Kidney (tissue), 14 donors: ENCODE results near the gene PRR5L. TPM values are rescaled to one million over a fixed set of nuclear protein-coding genes. Genes with fewer than 3 reads are reported as not detected.

Source experiments
- DNase-seq, 5 donors: peaks; one replicate each; pipeline ENCODE4 v3.0.0-alpha.2; 2013 to 2020
- FAIRE-seq: peaks from 2 replicates; lab custom pipeline; 2012; peaks lifted over from hg19 to GRCh38; lab: Jason Lieb, UNC
- H3K27ac ChIP-seq, 2 donors: one replicate each; pipeline ENCODE4 v1.7.0; 2013; ENCODE audit warnings: low read depth in 2 of 2, low read length in 2 of 2, inconsistent platforms in 1 of 2
- H3K27me3 ChIP-seq: one replicate; pipeline ENCODE4 v1.7.1; 2013; ENCODE audit warnings: low read length, inconsistent platforms; ENCODE audit not compliant: control insufficient read depth, insufficient read depth
- H3K36me3 ChIP-seq, 3 donors: one replicate each; pipeline versions ENCODE4 v1.7.0 to v1.7.1; 2013; ENCODE audit warnings: low read length in 3 of 3, control low read depth in 1 of 3, inconsistent platforms in 1 of 3; ENCODE audit not compliant: insufficient read depth in 3 of 3, control insufficient read depth in 2 of 3
- H3K4me1 ChIP-seq, 3 donors: one replicate each; pipeline versions ENCODE4 v1.7.0 to v1.7.1; 2013; ENCODE audit warnings: low read length in 3 of 3, inconsistent platforms in 1 of 3, low read depth in 1 of 3; ENCODE audit not compliant: control insufficient read depth in 2 of 3, insufficient read depth in 2 of 3
- H3K4me3 ChIP-seq, 3 donors: one replicate each; pipeline versions ENCODE4 v1.7.0 to v1.8.1; 2013; ENCODE audit warnings: low read length in 3 of 3, control low read depth in 1 of 3, inconsistent platforms in 1 of 3
- H3K9ac ChIP-seq, 3 donors: one replicate each; pipeline versions ENCODE4 v1.7.0 to v1.7.1; 2013; ENCODE audit warnings: low read length in 3 of 3, control low read depth in 1 of 3, inconsistent platforms in 1 of 3
- H3K9me3 ChIP-seq, 3 donors: one replicate each; pipeline versions ENCODE4 v1.7.0 to v1.7.1; 2013; ENCODE audit warnings: low read length in 3 of 3, control low read depth in 1 of 3, inconsistent platforms in 1 of 3; ENCODE audit not compliant: control insufficient read depth in 2 of 3, insufficient read depth in 1 of 3
- CTCF ChIP-seq: IDR thresholded peaks from 3 replicates; pipeline ENCODE4 v1.5.1; 2012; ENCODE audit warnings: mild to moderate bottlenecking, moderate library complexity, borderline replicate concordance; ENCODE audit not compliant: insufficient read depth; ENCODE audit errors: extremely low read depth
- intact Hi-C: fragments of 100-400 bp; cut with DNase I; formaldehyde crosslinking; loops from one replicate; pipeline ENCODE4 v1.11.1; 2022
- polyA plus RNA-seq: library from polyadenylated mRNA; stranded (reverse); fragments of 350-450 nt; fragmentation: Illumina TruSeq; extraction: RNeasy Lipid Tissue Mini Kit (QIAGEN cat#74804); gene quantifications from one replicate; pipeline ENCODE4 v1.2.3, GENCODE V29; 2014; ENCODE audit warnings: low read depth, low replicate concordance; ENCODE audit not compliant: insufficient read depth
- total RNA-seq: library from RNA; stranded (reverse); fragmentation: NEBNext Ultra II Directional; extraction: Animal tissue kit (Norgen Biotek cat#: 25700); gene quantifications from one replicate; pipeline ENCODE4 v1.2.1, GENCODE V29; 2021
- donor health status: control.
- donor health status: control.
- donor health status: control.
- donor health status: control.
- donor health status: control.
- donor health status: DM: yes; HTN: yes; CAD: no.
- donor health status: Normal renal cell carcinoma (clear cell type).

PRR5L gene
- total and polyA plus RNA-seq, 2 donors from 2014 or later, result 6.3 to 17.5 TPM

GRCh38 chr11:36454941-36455631, 159.0 kb downstream of the PRR5L start:
- peaks cover 3 to 22% (median 12%) of the 10 kb centered on the region in 3 donors for H3K4me1 ChIP-seq
- FAIRE-seq, result no peak
- peaks cover 0 to 2% (median 0%) of the 10 kb centered on the region in 3 donors for H3K36me3 ChIP-seq
- peak in 2 of 5 donors; percentile 10 to 57 for DNase-seq
- H3K27ac ChIP-seq, result peak overlapping the region in 1 of 2 donors; percentile 22
- H3K4me3 ChIP-seq, result no peak overlapping the region
- no peaks in the 10 kb centered on the region for H3K9me3 ChIP-seq
- no peak for TF ChIP-seq CTCF
- H3K27me3 ChIP-seq, result no peaks in the 10 kb centered on the region
- intact Hi-C loops, result no loop called here
- no peak overlapping the region for H3K9ac ChIP-seq

- Histone ChIP-seq H3K4me3 (no peak overlapping the region), H3K27ac (peak overlapping the region; percentile 22 to 61), H3K9ac (peak overlapping the region in 1 of 3 donors; percentile 13), H3K4me1 (peaks cover 3 to 21% (median 9%) of the 10 kb centered on the region in 3 donors), H3K36me3 (peaks cover 0 to 2% (median 0%) of the 10 kb centered on the region in 3 donors), H3K9me3 (no peaks in the 10 kb centered on the region), H3K27me3 (no peaks in the 10 kb centered on the region)
- TF ChIP-seq CTCF, result no peak
- DNase-seq, result peak in 3 of 5 donors; percentile 15 to 95 (median 42)
- no peak for FAIRE-seq
- intact Hi-C loops, result no loop called here
Measured at GRCh38 chr11:36455658-36456111, 159.6 kb downstream of the PRR5L start.

- Histone ChIP-seq H3K4me1 (peaks cover 3 to 16% (median 9%) of the 10 kb centered on the region in 3 donors), H3K27me3 (no peaks in the 10 kb centered on the region), H3K4me3 (no peak overlapping the region), H3K36me3 (peaks cover 0 to 2% (median 0%) of the 10 kb centered on the region in 3 donors), H3K9me3 (no peaks in the 10 kb centered on the region), H3K9ac (peak overlapping the region in 1 of 3 donors; percentile 13), H3K27ac (peak overlapping the region; percentile 23 to 61)
- TF ChIP-seq CTCF, result no peak
- no peak for DNase-seq
- intact Hi-C loops, result no loop called here
- FAIRE-seq, result no peak
Measured at GRCh38 chr11:36456156-36456555, 160.1 kb downstream of the PRR5L start.
